Osteoblast (primary cell): ENCODE measurements around the gene VPS13D. TPM values are rescaled to one million over a fixed set of nuclear protein-coding genes. Genes with fewer than 3 reads are reported as not detected.
A peak's percentile ranks its signal among the peaks of the same experiment; 100 is the strongest.

Experiments
- DNase-seq: peaks from one replicate; pipeline ENCODE4 v3.0.0; 2011; ENCODE audit warnings: low spot score, mixed read lengths; ENCODE audit not compliant: insufficient read length; ENCODE audit errors: missing footprints
- H2AFZ ChIP-seq: 2 replicates; pipeline ENCODE4 v1.6.0; 2011; ENCODE audit warnings: mild to moderate bottlenecking, low read length
- H3K27ac ChIP-seq: 2 replicates; pipeline ENCODE4 v1.5.1; 2011; ENCODE audit warnings: mild to moderate bottlenecking, low read depth, low read length, moderate library complexity
- H3K27me3 ChIP-seq: 2 replicates; pipeline ENCODE4 v1.6.0; 2012; ENCODE audit warnings: mild to moderate bottlenecking, control low read depth, inconsistent platforms, low read length, moderate library complexity; ENCODE audit not compliant: insufficient read depth
- H3K36me3 ChIP-seq: 2 replicates; pipeline ENCODE4 v1.5.1; 2011; ENCODE audit warnings: mild to moderate bottlenecking, low read length, control low read depth, moderate library complexity; ENCODE audit not compliant: insufficient read depth
- H3K4me1 ChIP-seq: 2 replicates; pipeline ENCODE4 v1.5.1; 2011; ENCODE audit warnings: mild to moderate bottlenecking, low read length, control low read depth, moderate library complexity; ENCODE audit not compliant: insufficient read depth
- H3K4me2 ChIP-seq: 2 replicates; pipeline ENCODE4 v1.6.0; 2011; ENCODE audit warnings: mild to moderate bottlenecking, low read length; ENCODE audit not compliant: insufficient read depth
- H3K4me3 ChIP-seq: fragments of 200-600 bp; sonication (generic); 3 replicates; pipeline ENCODE4 v1.5.1; 2012; ENCODE audit warnings: mild to moderate bottlenecking, low read length, inconsistent platforms; ENCODE audit not compliant: insufficient read depth
- H3K79me2 ChIP-seq: 2 replicates; pipeline ENCODE4 v1.6.0; 2012; ENCODE audit warnings: mild to moderate bottlenecking, low read length, control low read depth, inconsistent platforms; ENCODE audit not compliant: insufficient read depth
- H3K9me3 ChIP-seq: 2 replicates; pipeline ENCODE4 v1.5.1; 2011; ENCODE audit warnings: low read depth, low read length, control low read depth
- H4K20me1 ChIP-seq: 2 replicates; pipeline ENCODE4 v1.6.0; 2012; ENCODE audit warnings: mild to moderate bottlenecking, low read length, control low read depth; ENCODE audit not compliant: insufficient read depth
- total RNA-seq: library from RNA; depleted of rRNA; stranded (reverse); fragments of >200 nt; gene quantifications from 2 replicates; pipeline ENCODE4 v1.2.3, GENCODE V29; 2012
- TF ChIP-seq, protein P1 (sequence below): IDR thresholded peaks from 2 replicates; pipeline ENCODE4 v1.5.1; 2011; ENCODE audit warnings: mild to moderate bottlenecking, low read depth, low read length, moderate library complexity; ENCODE audit errors: extremely low read depth

Gene VPS13D
- total RNA-seq, 1 donor = 48.5 TPM

DNA sequence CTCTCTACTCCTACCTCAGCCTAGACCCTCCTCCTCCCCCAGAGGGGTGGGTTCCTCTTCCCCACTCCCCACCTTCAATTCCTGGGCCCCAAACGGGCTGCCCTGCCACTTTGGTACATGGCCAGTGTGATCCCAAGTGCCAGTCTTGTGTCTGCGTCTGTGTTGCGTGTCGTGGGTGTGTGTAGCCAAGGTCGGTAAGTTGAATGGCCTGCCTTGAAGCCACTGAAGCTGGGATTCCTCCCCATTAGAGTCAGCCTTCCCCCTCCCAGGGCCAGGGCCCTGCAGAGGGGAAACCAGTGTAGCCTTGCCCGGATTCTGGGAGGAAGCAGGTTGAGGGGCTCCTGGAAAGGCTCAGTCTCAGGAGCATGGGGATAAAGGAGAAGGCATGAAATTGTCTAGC lies 21.6 kb upstream of the VPS13D start:
- Histone ChIP-seq H3K4me1 (no peaks in the 10 kb centered on the region), H3K79me2 (no peaks in the 10 kb centered on the region), H2AFZ (no peak overlapping the region), H4K20me1 (no peaks in the 10 kb centered on the region), H3K4me2 (no peak overlapping the region), H3K36me3 (peaks cover 7% of the 10 kb centered on the region), H3K9me3 (no peaks in the 10 kb centered on the region), H3K27ac (no peak overlapping the region), H3K4me3 (no peak overlapping the region), H3K27me3 (no peaks in the 10 kb centered on the region)
- TF ChIP-seq, protein P1, sequence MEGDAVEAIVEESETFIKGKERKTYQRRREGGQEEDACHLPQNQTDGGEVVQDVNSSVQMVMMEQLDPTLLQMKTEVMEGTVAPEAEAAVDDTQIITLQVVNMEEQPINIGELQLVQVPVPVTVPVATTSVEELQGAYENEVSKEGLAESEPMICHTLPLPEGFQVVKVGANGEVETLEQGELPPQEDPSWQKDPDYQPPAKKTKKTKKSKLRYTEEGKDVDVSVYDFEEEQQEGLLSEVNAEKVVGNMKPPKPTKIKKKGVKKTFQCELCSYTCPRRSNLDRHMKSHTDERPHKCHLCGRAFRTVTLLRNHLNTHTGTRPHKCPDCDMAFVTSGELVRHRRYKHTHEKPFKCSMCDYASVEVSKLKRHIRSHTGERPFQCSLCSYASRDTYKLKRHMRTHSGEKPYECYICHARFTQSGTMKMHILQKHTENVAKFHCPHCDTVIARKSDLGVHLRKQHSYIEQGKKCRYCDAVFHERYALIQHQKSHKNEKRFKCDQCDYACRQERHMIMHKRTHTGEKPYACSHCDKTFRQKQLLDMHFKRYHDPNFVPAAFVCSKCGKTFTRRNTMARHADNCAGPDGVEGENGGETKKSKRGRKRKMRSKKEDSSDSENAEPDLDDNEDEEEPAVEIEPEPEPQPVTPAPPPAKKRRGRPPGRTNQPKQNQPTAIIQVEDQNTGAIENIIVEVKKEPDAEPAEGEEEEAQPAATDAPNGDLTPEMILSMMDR = no peak
- DNase-seq = peak; percentile 83

DNA sequence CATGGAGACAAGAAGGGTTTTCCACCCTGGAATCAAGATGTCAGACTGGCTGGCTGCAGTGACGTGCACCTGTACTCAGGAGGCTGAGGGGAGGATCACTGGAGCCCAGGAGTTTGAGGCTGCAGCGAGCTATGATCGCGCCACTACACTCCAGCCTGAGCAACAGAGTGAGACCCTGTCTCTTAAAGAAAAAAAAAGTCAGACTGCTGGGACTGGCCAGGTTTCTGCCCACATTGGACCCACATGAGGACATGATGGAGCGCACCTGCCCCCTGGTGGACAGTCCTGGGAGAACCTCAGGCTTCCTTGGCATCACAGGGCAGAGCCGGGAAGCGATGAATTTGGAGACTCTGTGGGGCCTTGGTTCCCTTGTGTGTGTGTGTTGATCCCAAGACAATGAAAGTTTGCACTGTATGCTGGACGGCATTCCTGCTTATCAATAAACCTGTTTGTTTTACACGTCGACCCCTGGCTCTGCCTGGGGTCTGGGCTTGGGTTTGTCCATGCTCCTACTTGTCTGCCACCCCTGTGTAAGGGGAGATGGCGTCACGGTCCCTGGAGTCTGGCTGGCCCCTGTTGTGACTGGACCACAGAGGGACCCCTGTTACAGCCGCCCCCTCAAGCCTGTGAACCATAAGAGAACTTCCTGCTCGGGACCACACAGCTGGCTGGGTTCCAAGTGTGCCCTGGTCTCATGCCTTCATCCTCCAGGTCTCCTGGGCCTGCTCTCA lies 20.9 kb upstream of the VPS13D start:
- peak; percentile 96 for DNase-seq
- H3K4me1 ChIP-seq = no peaks in the 10 kb centered on the region
- H4K20me1 ChIP-seq = no peaks in the 10 kb centered on the region
- TF ChIP-seq, protein P1 = peak; percentile 88
- peaks cover 7% of the 10 kb centered on the region for H3K36me3 ChIP-seq
- H3K79me2 ChIP-seq = no peaks in the 10 kb centered on the region
- no peak overlapping the region for H2AFZ ChIP-seq
- no peaks in the 10 kb centered on the region for H3K27me3 ChIP-seq
- H3K27ac ChIP-seq = no peak overlapping the region
- H3K9me3 ChIP-seq = no peaks in the 10 kb centered on the region
- H3K4me2 ChIP-seq = no peak overlapping the region
- H3K4me3 ChIP-seq = no peak overlapping the region

DNA sequence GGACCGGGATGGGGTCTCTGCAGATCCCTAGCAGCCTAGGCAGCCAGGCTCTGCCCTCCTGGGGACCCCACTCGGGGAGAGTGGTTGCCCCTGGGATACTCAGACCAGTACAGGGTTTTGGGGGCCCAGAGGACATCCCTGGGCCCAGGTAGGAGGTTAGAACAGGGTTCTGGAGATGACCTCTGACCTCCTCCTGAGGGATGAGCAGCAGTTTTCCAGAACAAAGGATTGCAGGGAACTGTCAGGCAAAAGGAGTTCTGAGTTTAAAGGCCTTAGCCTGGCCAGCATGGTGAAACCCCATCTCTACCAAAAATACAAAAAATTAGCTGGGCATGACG lies 20.4 kb upstream of the VPS13D start:
- peaks cover 2% of the 10 kb centered on the region for H3K27me3 ChIP-seq
- TF ChIP-seq, protein P1 = no peak

DNA sequence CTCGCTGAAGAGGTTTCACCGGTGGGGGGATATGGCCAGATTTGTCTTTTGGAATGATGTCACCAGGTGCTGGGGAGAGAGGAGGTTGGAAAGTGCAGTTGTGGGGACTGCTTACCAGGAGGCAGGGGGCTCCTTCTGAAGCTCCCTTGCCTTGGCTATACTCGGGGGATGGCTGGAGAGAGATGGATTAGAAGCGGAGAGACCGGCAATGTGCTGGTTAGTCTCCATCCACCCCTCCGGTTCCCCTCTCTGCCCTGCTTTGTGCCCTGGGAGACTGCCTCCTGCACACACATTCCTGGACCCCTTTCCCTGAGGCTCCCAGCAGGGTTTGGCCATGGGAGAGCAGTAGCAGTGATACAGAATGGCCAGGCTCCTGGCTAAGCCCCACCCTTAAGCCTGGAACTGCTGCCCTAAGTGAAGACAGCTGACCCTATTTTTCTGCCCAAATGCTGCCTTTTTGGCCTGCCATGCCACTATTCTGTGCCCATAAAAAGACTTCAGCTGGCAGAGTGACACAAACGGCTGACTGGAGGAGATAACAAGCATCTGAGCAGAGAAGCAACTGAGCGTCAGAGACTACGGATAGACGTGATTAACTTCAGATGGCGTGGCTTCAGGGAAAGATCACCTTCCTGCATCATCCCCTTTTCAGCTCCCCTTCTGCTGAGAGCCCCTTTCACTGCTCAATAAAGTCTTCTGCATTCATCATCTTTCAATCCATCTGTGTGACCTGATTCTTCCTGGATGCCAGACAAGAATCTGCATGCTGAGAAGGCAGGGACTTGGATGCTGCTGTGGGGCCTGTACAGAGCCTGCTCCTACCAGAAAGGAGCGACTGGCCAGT lies 14.5 kb upstream of the VPS13D start:
- Histone ChIP-seq H3K36me3 (no peaks in the 10 kb centered on the region), H3K4me1 (no peaks in the 10 kb centered on the region), H3K4me2 (no peak overlapping the region), H4K20me1 (no peaks in the 10 kb centered on the region), H3K27ac (no peak overlapping the region), H3K9me3 (no peaks in the 10 kb centered on the region), H3K27me3 (peaks cover 22% of the 10 kb centered on the region), H2AFZ (no peak overlapping the region), H3K79me2 (no peaks in the 10 kb centered on the region), H3K4me3 (no peak overlapping the region)
- peak; percentile 65 for DNase-seq
- TF ChIP-seq, protein P1 = no peak

More for the DNA sequence above, 20.4 kb upstream of the VPS13D start:
- no peak overlapping the region for H3K27ac ChIP-seq
- no peaks in the 10 kb centered on the region for H3K9me3 ChIP-seq
- DNase-seq = no peak
- no peak overlapping the region for H3K4me2 ChIP-seq
- H3K79me2 ChIP-seq = no peaks in the 10 kb centered on the region
- H3K36me3 ChIP-seq = peaks cover 7% of the 10 kb centered on the region
- H3K4me3 ChIP-seq = no peak overlapping the region
- no peak overlapping the region for H2AFZ ChIP-seq
- no peaks in the 10 kb centered on the region for H4K20me1 ChIP-seq
- no peaks in the 10 kb centered on the region for H3K4me1 ChIP-seq
